HepG2 (cell line): ENCODE data around the gene VWA3A. TPM values are rescaled to one million over a fixed set of nuclear protein-coding genes. Genes with fewer than 3 reads are reported as not detected.

Experiments
- HNF4G ChIP-seq, 2 experiments: sonication (generic) in 1 of 2; formaldehyde crosslinking in 1 of 2; IDR thresholded peaks; 2 replicates each; pipeline versions ENCODE4 v1.4.0 to v1.6.1; 2011 to 2020; ENCODE audit warnings: borderline replicate concordance in 2 of 2, low read depth in 2 of 2, mild to moderate bottlenecking in 2 of 2, low read length in 1 of 2, missing genetic modification reagents in 1 of 2, moderate library complexity in 1 of 2
- RFX3 ChIP-seq: IDR thresholded peaks from 2 replicates; pipeline ENCODE4 v1.6.1; 2016; ENCODE audit warnings: missing biosample characterization, missing genetic modification reagents
- SP1 ChIP-seq, 2 experiments: fragments of 450-650 bp in 1 of 2; sonication (generic) in 1 of 2; formaldehyde crosslinking in 1 of 2; IDR thresholded peaks; 2 replicates each; pipeline versions ENCODE4 v1.4.0 to v1.6.1; 2016 to 2020; ENCODE audit warnings: missing genetic modification reagents in 1 of 2
- SP140L ChIP-seq: sonication (generic); formaldehyde crosslinking; IDR thresholded peaks from 2 replicates; pipeline ENCODE4 v1.4.0; 2020; ENCODE audit warnings: missing genetic modification reagents, borderline replicate concordance
- XBP1 ChIP-seq: sonication (generic); formaldehyde crosslinking; IDR thresholded peaks from 2 replicates; pipeline ENCODE4 v1.5.0; 2020; ENCODE audit warnings: missing genetic modification reagents
- ZNF101 ChIP-seq: sonication (generic); formaldehyde crosslinking; IDR thresholded peaks from 2 replicates; pipeline ENCODE4 v1.4.0; 2020; ENCODE audit warnings: mild to moderate bottlenecking, low read depth, missing genetic modification reagents, borderline replicate concordance
- ZNF512B ChIP-seq: sonication (generic); formaldehyde crosslinking; IDR thresholded peaks from 2 replicates; pipeline ENCODE4 v1.5.1; 2020; ENCODE audit warnings: missing genetic modification reagents, mild to moderate bottlenecking, borderline replicate concordance
- polyA plus RNA-seq, 8 experiments: library from polyadenylated mRNA; depleted of rRNA in 3 of 8; stranded (reverse) in 7 of 8; unstranded in 1 of 8; fragments of >200 nt; fragmentation: Illumina TruSeq in 4 of 8; extraction: Trizol in 4 of 8; gene quantifications; 2 replicates each; pipeline versions ENCODE4 v1.2.1 to v1.2.3, GENCODE V29; 2011 to 2016; ENCODE audit warnings: low read depth in 4 of 8, missing spikeins in 1 of 8, mixed read lengths in 1 of 8; ENCODE audit not compliant: insufficient read depth in 1 of 8
- total RNA-seq, 5 experiments: library from RNA; depleted of rRNA; stranded (reverse); fragments of >200 nt; fragmentation: Illumina TruSeq; extraction: Trizol; gene quantifications; 2 replicates each; pipeline ENCODE4 v1.2.3, GENCODE V29; 2016; ENCODE audit warnings: low read depth in 1 of 5
- TF ChIP-seq, protein P1 (sequence below): sonication (generic); formaldehyde crosslinking; IDR thresholded peaks from 2 replicates; pipeline ENCODE4 v1.8.0; 2022; ENCODE audit warnings: missing genetic modification reagents, low read depth, mild to moderate bottlenecking, borderline replicate concordance

VWA3A gene
- total and polyA plus RNA-seq, 2 of the 13 experiments (the other 11 are each of a cell fraction or from before 2014, with no cell fraction given): 0.03 to 0.07 TPM

GRCh38 chr16:22205577-22206012 is 113.3 kb downstream of the VWA3A start (continued):
- TF ChIP-seq, protein P1, sequence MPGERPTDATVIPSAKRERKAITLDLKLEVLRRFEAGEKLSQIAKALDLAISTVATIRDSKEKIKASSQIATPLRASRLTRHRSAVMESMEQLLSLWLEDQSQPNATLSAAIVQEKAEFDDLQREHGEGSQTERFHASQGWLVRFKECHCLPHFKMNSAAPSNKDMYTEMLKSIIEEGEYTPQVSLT (CRISPR knock-in tag): 0 out of 2 replicates have a peak, but pooled peaks have one; percentile 15
- TF ChIP-seq SP1 (IDR thresholded peaks at IDR 0.05) (no peak), SP1 (CRISPR knock-in tag; IDR thresholded peaks at IDR 0.05) (no peak), HNF4G (IDR thresholded peaks at IDR 0.05; ENCODE audit: borderline replicate concordance, low read depth, low read length) (no peak), HNF4G (CRISPR knock-in tag; IDR thresholded peaks at IDR 0.05; ENCODE audit: borderline replicate concordance, low read depth) (no peak), RFX3 (0 out of 2 replicates have a peak, but pooled peaks have one; percentile 9), SP140L (0 out of 2 replicates have a peak, but pooled peaks have one; percentile 26), ZNF101 (CRISPR knock-in tag) (0 out of 2 replicates have a peak, but pooled peaks have one; percentile 4), ZNF512B (CRISPR knock-in tag) (no peak), XBP1 (CRISPR knock-in tag) (no peak)
